GM23338 (cell line): ENCODE measurements around the gene SHC4. TPM values are rescaled to one million over a fixed set of nuclear protein-coding genes. Genes with fewer than 3 reads are reported as not detected.

Experiments used
- ATAC-seq: fragments of 200-7000 bp; cut with Tn5 transposase; 3 replicates; pipeline ENCODE4 v1.9.1; 2020
- DNase-seq: peaks from one replicate; pipeline ENCODE4 v3.0.0-alpha.2; 2015; ENCODE audit warnings: low spot score
- H2AFZ ChIP-seq: fragments of 200-600 bp; sonication (generic); 2 replicates; pipeline ENCODE4 v1.8.0; 2016; ENCODE audit warnings: antibody characterized with exemption, mild to moderate bottlenecking, moderate library complexity
- H3F3A ChIP-seq: fragments of 200-600 bp; sonication (generic); replicated peaks from 2 replicates; pipeline ENCODE4 v1.8.0; 2017; ENCODE audit warnings: antibody characterized with exemption, mixed run types, low read depth
- H3K27ac ChIP-seq: fragments of 200-600 bp; sonication (generic); 2 replicates; pipeline ENCODE4 v1.6.1; 2016; ENCODE audit warnings: low read depth
- H3K27me3 ChIP-seq: fragments of 200-600 bp; sonication (generic); 2 replicates; pipeline ENCODE4 v1.8.0; 2016; ENCODE audit warnings: mild to moderate bottlenecking, mixed run types, moderate library complexity; ENCODE audit not compliant: insufficient read depth
- H3K36me3 ChIP-seq: fragments of 200-600 bp; sonication (generic); 2 replicates; pipeline ENCODE4 v1.8.0; 2016; ENCODE audit warnings: mild to moderate bottlenecking; ENCODE audit not compliant: insufficient read depth
- H3K4me1 ChIP-seq: fragments of 200-600 bp; sonication (generic); 2 replicates; pipeline ENCODE4 v1.8.0; 2016; ENCODE audit warnings: mild to moderate bottlenecking, moderate library complexity; ENCODE audit not compliant: insufficient read depth
- H3K4me2 ChIP-seq: fragments of 200-600 bp; sonication (generic); 2 replicates; pipeline ENCODE4 v1.7.1; 2017; ENCODE audit warnings: mixed run types
- H3K4me3 ChIP-seq: fragments of 200-600 bp; sonication (generic); 2 replicates; pipeline ENCODE4 v1.6.1; 2016; ENCODE audit warnings: mixed run types
- H3K79me2 ChIP-seq: fragments of 200-600 bp; sonication (generic); replicated peaks from 2 replicates; pipeline ENCODE4 v1.8.0; 2017; ENCODE audit warnings: mild to moderate bottlenecking; ENCODE audit not compliant: insufficient read depth
- H3K9me2 ChIP-seq: fragments of 200-600 bp; sonication (generic); 2 replicates; pipeline ENCODE4 v1.8.0; 2017; ENCODE audit not compliant: insufficient read depth
- H4K20me1 ChIP-seq: fragments of 200-600 bp; sonication (generic); replicated peaks from 2 replicates; pipeline ENCODE4 v1.8.0; 2017; ENCODE audit warnings: mild to moderate bottlenecking; ENCODE audit not compliant: insufficient read depth
- H3K27ac Mint-ChIP-seq: 2 replicates; pipeline ENCODE4 v1.8.0; 2020; ENCODE audit warnings: inconsistent platforms, mild to moderate bottlenecking, moderate library complexity, mixed read lengths
- H3K27me3 Mint-ChIP-seq: 3 replicates; pipeline ENCODE4 v1.8.0; 2022; ENCODE audit warnings: low read depth, mild to moderate bottlenecking, moderate library complexity, mixed read lengths, inconsistent platforms; ENCODE audit not compliant: insufficient read depth, poor library complexity
- H3K36me3 Mint-ChIP-seq: 3 replicates; pipeline ENCODE4 v1.8.0; 2021; ENCODE audit warnings: low read depth, mild to moderate bottlenecking, inconsistent platforms, moderate library complexity, mixed read lengths
- H3K4me1 Mint-ChIP-seq: 3 replicates; pipeline ENCODE4 v1.8.0; 2020; ENCODE audit warnings: mild to moderate bottlenecking, inconsistent platforms, mixed read lengths
- H3K4me3 Mint-ChIP-seq: 3 replicates; pipeline ENCODE4 v1.8.0; 2021; ENCODE audit warnings: moderate library complexity, mild to moderate bottlenecking, inconsistent platforms, mixed read lengths
- H3K9me3 Mint-ChIP-seq: 3 replicates; pipeline ENCODE4 v1.8.0; 2020; ENCODE audit warnings: moderate library complexity, mild to moderate bottlenecking, inconsistent platforms, mixed read lengths
- CREB1 ChIP-seq: fragments of 250-450 bp; sonication (Bioruptor Pico); IDR thresholded peaks from 2 replicates; pipeline ENCODE4 v1.5.0; 2020; ENCODE audit warnings: low read depth, mild to moderate bottlenecking, moderate library complexity
- EZH2phosphoT487 ChIP-seq: fragments of 200-600 bp; sonication (generic); IDR thresholded peaks from one replicate; pipeline ENCODE4 v1.8.1; 2018; ENCODE audit warnings: antibody characterized with exemption; ENCODE audit not compliant: unreplicated experiment
- JUNB ChIP-seq: IDR thresholded peaks from one replicate; pipeline ENCODE4 v1.6.1; 2016; ENCODE audit warnings: antibody characterized with exemption; ENCODE audit not compliant: unreplicated experiment
- NANOG ChIP-seq: IDR thresholded peaks from 2 replicates; pipeline ENCODE4 v1.6.1; 2016; ENCODE audit warnings: antibody characterized with exemption, borderline replicate concordance
- STAT1 ChIP-seq: IDR thresholded peaks from one replicate; pipeline ENCODE4 v1.6.1; 2016; ENCODE audit warnings: antibody characterized with exemption; ENCODE audit not compliant: unreplicated experiment
- ZNF331 ChIP-seq: fragments of 250-450 bp; sonication (Bioruptor Pico); IDR thresholded peaks from 2 replicates; pipeline ENCODE4 v1.5.0; 2020; ENCODE audit warnings: low read depth, mild to moderate bottlenecking, moderate library complexity
- polyA plus RNA-seq: library from polyadenylated mRNA; unstranded; fragments of >200 nt; fragmentation: Nextera tagmentation; extraction: Ambion mirVana; gene quantifications from 2 replicates; pipeline ENCODE4 v1.2.1, GENCODE V29; 2016
- total RNA-seq: library from RNA; depleted of rRNA; stranded (reverse); fragments of >200 nt; shearing (Covaris generic); gene quantifications from 2 replicates; pipeline ENCODE4 v1.2.3, GENCODE V29; 2014
- TF ChIP-seq, protein P1 (sequence below): IDR thresholded peaks from one replicate; pipeline ENCODE4 v1.6.1; 2018; ENCODE audit warnings: antibody characterized with exemption; ENCODE audit not compliant: unreplicated experiment
- TF ChIP-seq, protein P2 (sequence below): fragments of 250-450 bp; sonication (Bioruptor Pico); IDR thresholded peaks from 2 replicates; pipeline ENCODE4 v1.5.0; 2020; ENCODE audit warnings: mild to moderate bottlenecking, moderate library complexity
- TF ChIP-seq, protein P3 (sequence below): IDR thresholded peaks from 2 replicates; pipeline ENCODE4 v1.6.1; 2016; ENCODE audit warnings: antibody characterized with exemption

Gene SHC4
- total and polyA plus RNA-seq, 2 experiments from 2014 or later = 0.21 to 0.32 TPM

DNA sequence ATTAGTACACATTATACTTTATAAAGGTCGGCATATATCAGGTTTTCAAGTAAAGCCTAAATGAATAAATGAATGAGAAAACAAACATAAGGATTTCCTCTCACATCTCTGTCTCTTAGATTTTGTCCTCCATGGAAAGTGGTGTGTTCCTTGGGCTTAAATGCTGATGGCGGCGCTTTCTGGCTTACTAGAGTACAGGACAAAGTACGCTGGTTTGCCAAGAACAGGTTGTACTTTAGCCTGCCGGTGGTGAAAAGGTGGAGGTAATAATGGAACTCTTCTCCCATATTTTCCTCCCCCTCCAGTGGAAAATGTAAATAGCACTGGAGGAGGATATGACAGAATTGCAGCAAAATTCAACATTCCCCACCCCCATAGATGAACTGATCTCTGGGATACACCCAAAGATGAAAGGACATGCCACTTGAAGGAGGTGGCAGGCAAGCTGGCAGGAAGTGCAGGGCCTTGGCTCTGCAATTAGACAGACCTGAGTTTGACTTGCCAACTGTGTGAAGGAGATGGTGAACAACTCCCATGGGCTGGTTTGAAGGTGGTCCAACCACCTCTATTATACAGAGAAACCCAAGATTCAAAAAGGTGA is 182.1 kb downstream of the SHC4 start (continued):
- TF ChIP-seq, protein P1, sequence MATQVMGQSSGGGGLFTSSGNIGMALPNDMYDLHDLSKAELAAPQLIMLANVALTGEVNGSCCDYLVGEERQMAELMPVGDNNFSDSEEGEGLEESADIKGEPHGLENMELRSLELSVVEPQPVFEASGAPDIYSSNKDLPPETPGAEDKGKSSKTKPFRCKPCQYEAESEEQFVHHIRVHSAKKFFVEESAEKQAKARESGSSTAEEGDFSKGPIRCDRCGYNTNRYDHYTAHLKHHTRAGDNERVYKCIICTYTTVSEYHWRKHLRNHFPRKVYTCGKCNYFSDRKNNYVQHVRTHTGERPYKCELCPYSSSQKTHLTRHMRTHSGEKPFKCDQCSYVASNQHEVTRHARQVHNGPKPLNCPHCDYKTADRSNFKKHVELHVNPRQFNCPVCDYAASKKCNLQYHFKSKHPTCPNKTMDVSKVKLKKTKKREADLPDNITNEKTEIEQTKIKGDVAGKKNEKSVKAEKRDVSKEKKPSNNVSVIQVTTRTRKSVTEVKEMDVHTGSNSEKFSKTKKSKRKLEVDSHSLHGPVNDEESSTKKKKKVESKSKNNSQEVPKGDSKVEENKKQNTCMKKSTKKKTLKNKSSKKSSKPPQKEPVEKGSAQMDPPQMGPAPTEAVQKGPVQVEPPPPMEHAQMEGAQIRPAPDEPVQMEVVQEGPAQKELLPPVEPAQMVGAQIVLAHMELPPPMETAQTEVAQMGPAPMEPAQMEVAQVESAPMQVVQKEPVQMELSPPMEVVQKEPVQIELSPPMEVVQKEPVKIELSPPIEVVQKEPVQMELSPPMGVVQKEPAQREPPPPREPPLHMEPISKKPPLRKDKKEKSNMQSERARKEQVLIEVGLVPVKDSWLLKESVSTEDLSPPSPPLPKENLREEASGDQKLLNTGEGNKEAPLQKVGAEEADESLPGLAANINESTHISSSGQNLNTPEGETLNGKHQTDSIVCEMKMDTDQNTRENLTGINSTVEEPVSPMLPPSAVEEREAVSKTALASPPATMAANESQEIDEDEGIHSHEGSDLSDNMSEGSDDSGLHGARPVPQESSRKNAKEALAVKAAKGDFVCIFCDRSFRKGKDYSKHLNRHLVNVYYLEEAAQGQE = no peak

DNA sequence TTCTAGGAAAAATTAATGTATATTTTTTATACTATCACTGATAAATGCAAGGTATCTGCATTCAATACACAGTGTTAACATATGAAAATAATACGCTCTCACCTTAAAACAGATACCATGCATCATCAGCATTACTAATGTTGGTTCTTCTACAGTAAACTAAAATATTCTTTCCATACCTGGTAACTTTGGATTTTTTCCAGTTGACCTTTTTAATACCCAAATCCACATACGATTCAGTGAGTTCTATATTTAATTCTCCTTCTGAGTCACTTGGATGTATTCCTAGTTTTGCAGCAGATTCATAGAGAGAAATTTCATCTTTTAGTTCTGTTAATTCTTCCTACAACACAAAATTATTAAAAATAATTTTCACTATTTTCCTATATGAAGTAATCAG is 182.7 kb downstream of the SHC4 start:
- no peaks in the 10 kb centered on the region for H3K9me3 Mint-ChIP-seq
- H3K36me3 ChIP-seq = peaks cover 21% of the 10 kb centered on the region
- no peak overlapping the region for H3K27ac Mint-ChIP-seq
- ATAC-seq (no peak), DNase-seq (no peak)
- no peaks in the 10 kb centered on the region for H3F3A ChIP-seq
- H3K36me3 Mint-ChIP-seq = peaks cover 17% of the 10 kb centered on the region
- H3K4me2 ChIP-seq = no peak overlapping the region
- H4K20me1 ChIP-seq = 0 out of 2 replicates have a peak, but pooled peaks cover 4% of the 10 kb centered on the region
- H3K27ac ChIP-seq = no peak overlapping the region
- no peaks in the 10 kb centered on the region for H3K4me1 ChIP-seq
- no peak overlapping the region for H2AFZ ChIP-seq
- no peaks in the 10 kb centered on the region for H3K27me3 Mint-ChIP-seq
- no peak overlapping the region for H3K4me3 ChIP-seq
- H3K9me2 ChIP-seq = no peaks in the 10 kb centered on the region
- TF ChIP-seq ZNF331 (CRISPR knock-in tag) (no peak), NANOG (no peak)
- H3K79me2 ChIP-seq = no peaks in the 10 kb centered on the region
- H3K27me3 ChIP-seq = no peaks in the 10 kb centered on the region
- H3K4me1 Mint-ChIP-seq = peaks cover 7% of the 10 kb centered on the region; the same call in 2 of the 3 replicates
- no peak overlapping the region for H3K4me3 Mint-ChIP-seq

DNA sequence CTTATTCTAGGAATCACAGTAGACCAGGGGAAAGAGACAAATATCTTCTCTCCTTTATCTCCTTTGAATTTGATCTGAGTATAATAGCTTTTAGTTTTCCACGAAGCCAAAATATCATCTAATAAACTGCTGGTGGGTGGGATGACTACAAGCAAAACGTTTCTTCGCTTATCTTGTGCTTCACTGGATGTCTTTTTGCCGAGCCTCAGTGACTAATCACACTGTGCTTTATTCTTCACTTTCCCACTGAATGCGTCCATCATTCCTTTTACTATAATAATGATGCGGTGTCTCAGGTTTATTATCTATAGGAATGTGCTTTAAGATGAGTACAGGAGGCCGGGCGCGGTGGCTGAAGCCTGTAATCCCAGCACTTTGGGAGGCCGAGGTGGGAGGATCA is 185.4 kb downstream of the SHC4 start:
- Mint-ChIP-seq H3K9me3 (no peaks in the 10 kb centered on the region), H3K4me3 (no peak overlapping the region), H3K4me1 (peaks cover 7% of the 10 kb centered on the region; the same call in 2 of the 3 replicates), H3K27ac (no peak overlapping the region), H3K36me3 (peaks cover 17% of the 10 kb centered on the region), H3K27me3 (no peaks in the 10 kb centered on the region)
- H3F3A ChIP-seq = no peaks in the 10 kb centered on the region
- H3K4me2 ChIP-seq = no peak overlapping the region
- H2AFZ ChIP-seq = no peak overlapping the region
- peaks cover 20% of the 10 kb centered on the region for H3K36me3 ChIP-seq
- H3K27me3 ChIP-seq = no peaks in the 10 kb centered on the region
- DNase-seq (no peak), ATAC-seq (no peak)
- no peaks in the 10 kb centered on the region for H3K79me2 ChIP-seq
- H4K20me1 ChIP-seq = 0 out of 2 replicates have a peak, but pooled peaks cover 4% of the 10 kb centered on the region
- H3K4me3 ChIP-seq = no peak overlapping the region
- no peaks in the 10 kb centered on the region for H3K9me2 ChIP-seq
- no peak overlapping the region for H3K27ac ChIP-seq
- H3K4me1 ChIP-seq = no peaks in the 10 kb centered on the region
- TF ChIP-seq CREB1 (CRISPR knock-in tag) = no peak
- TF ChIP-seq, protein P2, sequence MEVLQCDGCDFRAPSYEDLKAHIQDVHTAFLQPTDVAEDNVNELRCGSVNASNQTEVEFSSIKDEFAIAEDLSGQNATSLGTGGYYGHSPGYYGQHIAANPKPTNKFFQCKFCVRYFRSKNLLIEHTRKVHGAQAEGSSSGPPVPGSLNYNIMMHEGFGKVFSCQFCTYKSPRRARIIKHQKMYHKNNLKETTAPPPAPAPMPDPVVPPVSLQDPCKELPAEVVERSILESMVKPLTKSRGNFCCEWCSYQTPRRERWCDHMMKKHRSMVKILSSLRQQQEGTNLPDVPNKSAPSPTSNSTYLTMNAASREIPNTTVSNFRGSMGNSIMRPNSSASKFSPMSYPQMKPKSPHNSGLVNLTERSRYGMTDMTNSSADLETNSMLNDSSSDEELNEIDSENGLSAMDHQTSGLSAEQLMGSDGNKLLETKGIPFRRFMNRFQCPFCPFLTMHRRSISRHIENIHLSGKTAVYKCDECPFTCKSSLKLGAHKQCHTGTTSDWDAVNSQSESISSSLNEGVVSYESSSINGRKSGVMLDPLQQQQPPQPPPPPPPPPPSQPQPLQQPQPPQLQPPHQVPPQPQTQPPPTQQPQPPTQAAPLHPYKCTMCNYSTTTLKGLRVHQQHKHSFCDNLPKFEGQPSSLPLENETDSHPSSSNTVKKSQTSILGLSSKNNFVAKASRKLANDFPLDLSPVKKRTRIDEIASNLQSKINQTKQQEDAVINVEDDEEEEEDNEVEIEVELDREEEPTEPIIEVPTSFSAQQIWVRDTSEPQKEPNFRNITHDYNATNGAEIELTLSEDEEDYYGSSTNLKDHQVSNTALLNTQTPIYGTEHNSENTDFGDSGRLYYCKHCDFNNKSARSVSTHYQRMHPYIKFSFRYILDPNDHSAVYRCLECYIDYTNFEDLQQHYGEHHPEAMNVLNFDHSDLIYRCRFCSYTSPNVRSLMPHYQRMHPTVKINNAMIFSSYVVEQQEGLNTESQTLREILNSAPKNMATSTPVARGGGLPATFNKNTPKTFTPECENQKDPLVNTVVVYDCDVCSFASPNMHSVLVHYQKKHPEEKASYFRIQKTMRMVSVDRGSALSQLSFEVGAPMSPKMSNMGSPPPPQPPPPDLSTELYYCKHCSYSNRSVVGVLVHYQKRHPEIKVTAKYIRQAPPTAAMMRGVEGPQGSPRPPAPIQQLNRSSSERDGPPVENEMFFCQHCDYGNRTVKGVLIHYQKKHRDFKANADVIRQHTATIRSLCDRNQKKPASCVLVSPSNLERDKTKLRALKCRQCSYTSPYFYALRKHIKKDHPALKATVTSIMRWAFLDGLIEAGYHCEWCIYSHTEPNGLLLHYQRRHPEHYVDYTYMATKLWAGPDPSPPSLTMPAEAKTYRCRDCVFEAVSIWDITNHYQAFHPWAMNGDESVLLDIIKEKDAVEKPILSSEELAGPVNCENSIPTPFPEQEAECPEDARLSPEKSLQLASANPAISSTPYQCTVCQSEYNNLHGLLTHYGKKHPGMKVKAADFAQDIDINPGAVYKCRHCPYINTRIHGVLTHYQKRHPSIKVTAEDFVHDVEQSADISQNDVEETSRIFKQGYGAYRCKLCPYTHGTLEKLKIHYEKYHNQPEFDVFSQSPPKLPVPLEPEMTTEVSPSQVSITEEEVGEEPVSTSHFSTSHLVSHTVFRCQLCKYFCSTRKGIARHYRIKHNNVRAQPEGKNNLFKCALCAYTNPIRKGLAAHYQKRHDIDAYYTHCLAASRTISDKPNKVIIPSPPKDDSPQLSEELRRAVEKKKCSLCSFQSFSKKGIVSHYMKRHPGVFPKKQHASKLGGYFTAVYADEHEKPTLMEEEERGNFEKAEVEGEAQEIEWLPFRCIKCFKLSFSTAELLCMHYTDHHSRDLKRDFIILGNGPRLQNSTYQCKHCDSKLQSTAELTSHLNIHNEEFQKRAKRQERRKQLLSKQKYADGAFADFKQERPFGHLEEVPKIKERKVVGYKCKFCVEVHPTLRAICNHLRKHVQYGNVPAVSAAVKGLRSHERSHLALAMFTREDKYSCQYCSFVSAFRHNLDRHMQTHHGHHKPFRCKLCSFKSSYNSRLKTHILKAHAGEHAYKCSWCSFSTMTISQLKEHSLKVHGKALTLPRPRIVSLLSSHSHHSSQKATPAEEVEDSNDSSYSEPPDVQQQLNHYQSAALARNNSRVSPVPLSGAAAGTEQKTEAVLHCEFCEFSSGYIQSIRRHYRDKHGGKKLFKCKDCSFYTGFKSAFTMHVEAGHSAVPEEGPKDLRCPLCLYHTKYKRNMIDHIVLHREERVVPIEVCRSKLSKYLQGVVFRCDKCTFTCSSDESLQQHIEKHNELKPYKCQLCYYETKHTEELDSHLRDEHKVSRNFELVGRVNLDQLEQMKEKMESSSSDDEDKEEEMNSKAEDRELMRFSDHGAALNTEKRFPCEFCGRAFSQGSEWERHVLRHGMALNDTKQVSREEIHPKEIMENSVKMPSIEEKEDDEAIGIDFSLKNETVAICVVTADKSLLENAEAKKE (CRISPR knock-in tag) = no peak
- TF ChIP-seq ZNF331 (CRISPR knock-in tag) = no peak
- TF ChIP-seq, protein P3, sequence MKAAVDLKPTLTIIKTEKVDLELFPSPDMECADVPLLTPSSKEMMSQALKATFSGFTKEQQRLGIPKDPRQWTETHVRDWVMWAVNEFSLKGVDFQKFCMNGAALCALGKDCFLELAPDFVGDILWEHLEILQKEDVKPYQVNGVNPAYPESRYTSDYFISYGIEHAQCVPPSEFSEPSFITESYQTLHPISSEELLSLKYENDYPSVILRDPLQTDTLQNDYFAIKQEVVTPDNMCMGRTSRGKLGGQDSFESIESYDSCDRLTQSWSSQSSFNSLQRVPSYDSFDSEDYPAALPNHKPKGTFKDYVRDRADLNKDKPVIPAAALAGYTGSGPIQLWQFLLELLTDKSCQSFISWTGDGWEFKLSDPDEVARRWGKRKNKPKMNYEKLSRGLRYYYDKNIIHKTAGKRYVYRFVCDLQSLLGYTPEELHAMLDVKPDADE = no peak
- no peak for TF ChIP-seq EZH2phosphoT487
- no peak for TF ChIP-seq JUNB
- no peak for TF ChIP-seq STAT1
